ENCODE results near the gene TRMT112.

Gene TRMT112

DNA sequence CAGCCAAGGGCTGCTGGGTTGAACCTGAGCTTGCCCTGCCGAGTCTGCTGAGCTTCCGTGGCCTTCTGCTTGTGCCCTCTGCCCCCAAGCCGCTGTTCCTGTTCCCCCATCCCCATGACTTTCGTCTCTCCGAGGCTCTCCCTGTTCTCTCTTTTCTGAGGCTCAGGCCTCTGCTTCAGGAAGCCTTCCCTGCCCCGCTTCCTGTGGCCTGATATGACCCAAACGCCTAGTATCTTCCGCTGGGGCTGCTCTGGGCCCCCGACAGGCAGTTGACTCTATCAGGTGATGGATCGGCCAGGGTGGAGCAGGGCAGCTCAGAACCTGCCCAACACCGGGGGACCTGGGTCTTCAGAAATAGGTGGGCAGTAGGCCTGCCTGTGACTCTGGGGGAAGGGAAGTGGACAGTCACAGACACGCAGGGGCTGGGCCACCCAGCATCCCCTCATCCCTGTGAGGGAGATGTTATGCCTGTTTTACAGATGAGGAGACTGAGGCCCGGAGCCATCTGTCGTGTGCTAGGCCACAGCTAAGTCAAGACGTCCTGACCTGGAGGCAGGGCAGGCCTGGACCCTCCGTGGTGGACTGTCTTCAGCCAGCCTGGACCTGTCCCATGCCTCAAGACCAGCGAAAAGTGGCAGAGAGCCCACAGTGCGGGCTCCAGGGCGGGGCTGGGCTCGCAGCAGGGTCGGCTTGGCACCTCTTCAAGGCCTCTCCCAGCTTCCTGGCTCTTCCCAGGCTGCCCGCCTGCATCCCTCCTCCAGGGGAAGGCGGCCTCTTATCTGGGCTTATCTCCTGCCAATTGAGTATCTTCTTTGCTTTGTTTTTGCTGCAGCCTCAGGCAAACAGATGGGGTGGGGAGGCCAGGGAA lies 49.1 kb downstream of the TRMT112 start:
- no peak for DNase-seq

DNA sequence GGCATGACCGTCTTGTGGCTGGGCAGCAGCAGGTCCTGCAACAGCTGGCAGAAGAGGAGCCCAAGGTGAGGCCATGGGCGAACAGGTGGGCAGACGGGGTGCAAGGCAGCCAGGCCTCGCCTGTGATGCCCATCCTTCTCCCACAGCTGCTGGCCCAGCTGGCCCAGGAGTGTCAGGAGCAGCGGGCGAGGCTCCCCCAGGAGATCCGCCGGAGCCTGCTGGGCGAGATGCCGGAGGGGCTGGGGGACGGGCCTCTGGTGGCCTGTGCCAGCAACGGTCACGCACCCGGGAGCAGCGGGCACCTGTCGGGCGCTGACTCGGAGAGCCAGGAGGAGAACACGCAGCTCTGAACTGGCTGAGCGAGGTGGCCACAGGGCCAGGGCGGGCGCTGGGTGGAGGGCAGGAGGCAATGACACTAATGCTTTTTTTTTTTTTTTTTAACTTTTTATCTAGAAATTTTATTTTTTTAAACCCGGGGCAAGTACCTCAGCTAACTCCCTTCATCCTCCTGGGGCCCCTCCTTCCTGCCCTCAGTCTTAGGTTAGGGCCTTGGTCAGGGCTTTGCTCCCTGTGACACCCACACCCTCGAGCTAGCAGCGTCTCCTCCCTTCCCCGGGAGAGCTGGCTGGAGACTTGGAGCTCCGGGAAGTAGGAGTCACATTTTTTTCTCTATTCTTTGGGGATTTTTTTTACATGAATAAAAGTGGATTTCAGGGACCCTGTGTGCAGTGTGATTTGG lies 50.0 kb downstream of the TRMT112 start:
- DNase-seq = no peak

Data from activated T-cell treated with anti-CD3 and anti-CD28 coated beads, Interleukin-2, amount 50 U/mL, for 48 hours (primary cell).